ENCODE measurements around the gene CLPX.
"Not testable (repeated sequence)": the region's sequence is repeated elsewhere in the genome, so short reads cannot be mapped to it uniquely, and the experiment has no call there.

CLPX gene

GRCh38 chr15:65156692-65157091, 28.4 kb downstream of the CLPX start:
- TF ChIP-seq CTCF (conservative IDR thresholded peaks at IDR 0.05; ENCODE audit: low read depth) = no peak
- CTCF ChIA-PET = no interaction called here
- no peak overlapping the region for H3K27ac ChIP-seq
- DNase-seq (ENCODE audit: low spot score) = no peak
- POLR2A ChIA-PET (ENCODE audit: low non-redundant PET) = no interaction called here

GRCh38 chr15:65154720-65155119, 30.4 kb downstream of the CLPX start:
- no peak for DNase-seq (ENCODE audit: low spot score)
- no peak for TF ChIP-seq CTCF (conservative IDR thresholded peaks at IDR 0.05; ENCODE audit: low read depth)
- POLR2A ChIA-PET (ENCODE audit: low non-redundant PET) = no interaction called here
- CTCF ChIA-PET = no interaction called here
- no peak overlapping the region for H3K27ac ChIP-seq

- TF ChIP-seq CTCF (conservative IDR thresholded peaks at IDR 0.05; ENCODE audit: low read depth) = no peak
- no peak for DNase-seq (ENCODE audit: low spot score)
- ChIA-PET CTCF (interaction anchor here (0.6 kb wide), 1 partner anchor 190 kb away, joined by 3 read pairs; no protein-coding TSS in a partner anchor), POLR2A (ENCODE audit: low non-redundant PET) (no interaction called here)
- H3K27ac ChIP-seq = no peak overlapping the region
Observed at GRCh38 chr15:65147902-65148301, 37.2 kb downstream of the CLPX start.

GRCh38 chr15:65146438-65146837, 38.7 kb downstream of the CLPX start:
- CTCF ChIA-PET = interaction anchor here (0.6 kb wide), 1 partner anchor 63 kb away, joined by 3 read pairs; no protein-coding TSS in a partner anchor
- TF ChIP-seq CTCF (conservative IDR thresholded peaks at IDR 0.05; ENCODE audit: low read depth) = no peak
- no peak for DNase-seq (ENCODE audit: low spot score)
- no peak overlapping the region for H3K27ac ChIP-seq
- POLR2A ChIA-PET (ENCODE audit: low non-redundant PET) = no interaction called here

- POLR2A ChIA-PET (ENCODE audit: low non-redundant PET); H3K27ac ChIP-seq: not testable (repeated sequence)
- CTCF ChIA-PET = interaction anchor here (0.6 kb wide), 2 partner anchors 132 to 632 kb away, joined by 3 to 5 read pairs; no protein-coding TSS in a partner anchor
Observed at GRCh38 chr15:65138631-65139030, 46.5 kb downstream of the CLPX start.

GRCh38 chr15:65137893-65138292, 47.2 kb downstream of the CLPX start:
- DNase-seq (ENCODE audit: low spot score); H3K27ac ChIP-seq; CTCF ChIA-PET; POLR2A ChIA-PET (ENCODE audit: low non-redundant PET): not testable (repeated sequence)

More at GRCh38 chr15:65138631-65139030, 46.5 kb downstream of the CLPX start:
- not testable (repeated sequence) for DNase-seq (ENCODE audit: low spot score)

GRCh38 chr15:65137089-65137488, 48.1 kb downstream of the CLPX start:
- H3K27ac ChIP-seq; DNase-seq (ENCODE audit: low spot score); POLR2A ChIA-PET (ENCODE audit: low non-redundant PET): not testable (repeated sequence)
- CTCF ChIA-PET = interaction anchor here (0.6 kb wide), 1 partner anchor 191 kb away, joined by 8 read pairs; no protein-coding TSS in a partner anchor

GRCh38 chr15:65134538-65134937, 50.6 kb downstream of the CLPX start:
- H3K27ac ChIP-seq = peak overlapping the region; percentile 87
- TF ChIP-seq CTCF (conservative IDR thresholded peaks at IDR 0.05; ENCODE audit: low read depth) = no peak
- DNase-seq (ENCODE audit: low spot score) = no peak
- CTCF ChIA-PET = no interaction called here
- POLR2A ChIA-PET (ENCODE audit: low non-redundant PET) = no interaction called here
